Esophagus muscularis mucosa (tissue), 4 donors: ENCODE measurements around the gene EPAS1.

ENCODE experiments used
- CTCF ChIP-seq, 3 experiments: fragments of 200-600 bp in 2 of 3; fragments of 450-650 bp in 1 of 3; sonication (generic) in 2 of 3; IDR thresholded peaks; one replicate each; pipeline ENCODE4 v1.5.1; 2017 to 2019; ENCODE audit warnings: antibody characterized with exemption in 3 of 3, mild to moderate bottlenecking in 2 of 3, moderate library complexity in 1 of 3
- EP300 ChIP-seq: sonication (generic); formaldehyde crosslinking; IDR thresholded peaks from one replicate; pipeline ENCODE4 v1.6.1; 2017; ENCODE audit warnings: antibody characterized with exemption
- POLR2A ChIP-seq: fragments of 450-650 bp; IDR thresholded peaks from one replicate; pipeline ENCODE4 v1.6.1; 2017; ENCODE audit warnings: antibody characterized with exemption, moderate library complexity, mild to moderate bottlenecking, low read depth
- POLR2AphosphoS5 ChIP-seq, 2 donors: sonication (generic); formaldehyde crosslinking; IDR thresholded peaks; one replicate each; pipeline ENCODE4 v1.6.1; 2017; ENCODE audit warnings: antibody characterized with exemption in 2 of 2

- TF ChIP-seq CTCF (IDR thresholded peaks at IDR 0.05) (no peak), EP300 (no peak), POLR2A (no peak), POLR2AphosphoS5 (IDR thresholded peaks at IDR 0.05) (no peak)
Observed at GRCh38 chr2:46382331-46383112, 85.3 kb downstream of the EPAS1 start.
